GM19468 (cell line): Measurements from ENCODE around the gene MATN1.

Experiments used
- ATAC-seq: cut with Tn5 transposase; IDR thresholded peaks from one replicate; pipeline ENCODE4 v1.9.1; 2021; ENCODE audit warnings: mild to moderate bottlenecking, moderate library complexity, moderate number of reproducible peaks; ENCODE audit not compliant: unreplicated experiment; ENCODE audit errors: extremely low read depth

Gene MATN1

DNA sequence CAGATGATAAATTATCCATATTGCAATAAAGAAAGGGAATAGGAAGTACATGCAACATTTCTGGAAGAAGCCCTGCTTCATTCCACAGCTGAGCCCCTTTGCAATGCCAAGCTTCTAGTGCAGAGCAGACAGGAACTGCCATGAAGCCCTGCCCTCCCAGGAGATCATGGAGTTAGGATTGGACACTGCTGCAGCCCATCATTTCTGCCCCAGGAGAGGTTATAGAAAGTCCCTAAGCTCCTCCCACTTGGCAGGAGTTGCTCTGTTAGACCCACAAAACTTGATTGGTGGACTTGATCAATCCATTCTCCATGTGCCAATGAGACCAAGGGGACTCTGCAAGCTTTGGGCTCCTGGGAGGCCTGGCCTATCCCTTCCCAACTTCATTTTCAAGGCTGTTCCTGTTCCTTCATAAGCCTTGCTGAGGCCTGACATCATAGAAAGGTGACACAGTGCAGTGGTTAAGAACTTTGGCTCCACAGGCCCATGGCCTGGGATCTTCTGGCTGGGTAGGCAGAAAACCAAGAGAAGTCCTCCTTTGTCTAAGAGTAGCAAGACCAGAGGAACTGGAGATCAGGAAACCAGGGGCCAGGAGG, 35.5 kb upstream of the MATN1 start:
- no peak for ATAC-seq

DNA sequence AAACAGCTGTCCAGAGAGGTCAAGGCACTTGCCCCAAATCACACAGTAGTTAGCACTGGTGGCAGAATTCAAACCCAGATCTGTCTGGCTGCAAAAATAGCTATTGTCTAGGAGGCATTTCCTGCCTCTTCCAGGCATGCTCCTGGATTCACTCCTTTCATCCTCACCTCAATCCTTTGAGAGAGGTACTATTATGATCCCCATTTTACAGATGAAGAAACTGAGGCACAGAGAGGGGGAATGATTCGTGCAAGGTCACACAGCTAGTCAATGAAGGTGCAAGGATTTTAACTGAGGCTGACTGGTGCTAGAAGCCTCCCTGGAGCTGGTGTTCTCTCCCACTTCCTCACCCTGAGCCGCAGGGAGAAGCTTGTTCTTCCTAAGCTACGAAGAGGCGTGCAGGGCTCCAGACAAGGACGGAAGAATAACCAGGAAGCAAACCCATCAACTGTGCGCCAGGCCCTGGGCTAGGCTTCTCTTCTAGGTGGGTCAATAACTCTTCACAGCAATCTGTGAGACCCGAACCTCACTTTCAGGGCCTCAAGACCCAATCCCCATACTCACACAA, 34.8 kb upstream of the MATN1 start:
- ATAC-seq = no peak

GRCh38 chr1:30757352-30758120, 34.2 kb upstream of the MATN1 start, which contains the start of gene LAPTM5:
LAPTM5 (minus strand) TSS chr1:30757774; CDS start chr1:30757745, 29 bp downstream.
- no peak for ATAC-seq

DNA sequence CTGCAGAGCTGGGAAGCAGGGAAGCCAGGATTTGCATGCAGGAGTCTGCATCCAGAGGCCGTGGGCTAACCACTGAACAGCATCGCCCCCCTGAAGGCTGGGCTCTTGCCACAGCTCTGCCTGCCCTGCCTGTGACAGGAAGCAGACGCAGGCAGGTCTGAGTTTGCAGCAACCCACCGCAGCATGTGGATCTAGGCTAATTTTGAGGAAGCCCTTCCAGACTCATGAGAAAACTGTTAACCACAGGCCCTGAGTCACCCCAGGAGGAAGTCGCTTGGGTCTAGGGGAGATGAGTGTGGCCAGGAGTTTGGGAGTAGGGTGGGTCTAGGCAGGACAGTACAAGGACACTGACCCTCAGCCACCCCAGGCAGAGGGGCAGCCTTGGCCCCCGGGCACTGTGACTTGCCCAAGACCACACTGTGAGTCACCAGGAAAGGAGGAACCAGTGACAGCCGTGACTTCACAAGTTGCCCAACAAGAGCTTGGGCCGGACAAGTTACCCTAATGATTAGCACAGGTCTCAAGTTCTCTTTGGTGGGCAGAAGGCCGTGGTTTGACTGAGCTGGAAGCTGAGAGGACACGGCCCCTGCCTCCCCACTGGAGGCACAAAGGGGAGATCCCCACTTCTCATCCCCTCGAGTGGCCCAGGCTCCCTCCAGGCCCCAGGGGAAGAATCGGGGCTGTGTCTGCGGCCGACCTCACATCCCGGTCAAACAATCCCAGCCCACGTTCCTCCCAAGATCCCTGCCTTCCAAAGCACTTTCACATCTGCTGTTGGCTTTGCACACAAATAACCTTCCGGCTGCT, 33.4 kb upstream of the MATN1 start:
- no peak for ATAC-seq

DNA sequence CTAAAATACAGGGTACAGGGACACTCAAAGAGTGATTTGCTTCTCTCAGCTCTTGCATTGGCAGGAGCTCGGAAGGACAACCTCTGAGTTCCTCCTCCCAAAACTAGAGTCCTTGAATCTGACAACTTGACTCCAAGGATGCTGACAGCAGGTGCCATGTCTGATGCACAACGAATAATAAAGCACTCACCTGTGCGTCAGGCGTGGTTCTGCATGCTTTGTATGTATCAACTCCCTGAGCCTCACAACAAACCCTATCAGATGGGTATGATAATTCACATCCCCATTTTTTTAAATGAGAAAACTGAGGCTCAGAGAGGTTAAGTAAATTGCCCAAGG, 32.8 kb upstream of the MATN1 start:
- no peak for ATAC-seq

GRCh38 chr1:30755746-30756145, 32.4 kb upstream of the MATN1 start:
- ATAC-seq = no peak

DNA sequence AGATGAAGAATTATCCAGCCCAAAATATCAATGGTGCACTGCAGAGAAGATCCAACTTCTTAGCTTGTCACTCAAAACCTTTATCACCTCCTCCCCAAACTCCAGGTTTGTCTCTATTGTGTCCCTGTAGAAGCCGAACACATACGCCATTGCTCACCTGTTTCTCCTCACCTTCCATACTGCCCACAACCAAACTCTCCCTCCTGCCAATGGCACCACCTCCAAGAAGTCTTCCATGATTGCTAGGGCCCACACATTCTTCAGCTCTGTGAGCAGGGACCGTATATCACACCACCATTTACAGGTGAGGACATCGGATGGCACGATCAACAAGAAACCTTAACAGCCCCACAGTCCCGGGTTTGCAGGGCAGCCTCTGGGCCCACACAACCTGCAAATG, 31.9 kb upstream of the MATN1 start:
- ATAC-seq = no peak

DNA sequence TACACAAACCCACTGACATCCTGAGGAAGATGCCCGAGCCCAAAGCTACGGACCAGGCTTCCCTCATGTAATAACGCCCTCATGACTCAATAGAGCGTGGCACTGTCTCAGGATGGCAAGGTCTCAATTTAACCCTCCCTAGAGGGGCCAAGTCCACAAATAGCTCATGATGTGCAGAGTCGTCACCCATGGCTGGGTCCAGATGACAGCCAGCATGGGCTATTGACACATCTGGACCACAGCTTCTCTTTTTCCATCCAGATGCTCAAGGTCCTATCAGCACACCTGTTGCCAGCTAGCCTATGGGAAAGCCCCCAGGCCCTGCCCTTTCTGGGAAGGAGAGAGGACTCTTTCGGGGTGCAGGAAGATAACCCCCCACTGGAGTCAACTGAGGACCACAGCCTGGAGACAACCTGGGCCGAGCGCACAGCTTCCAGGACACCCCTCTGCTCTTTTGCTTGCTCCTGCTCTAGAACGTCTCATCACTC, 31.3 kb upstream of the MATN1 start:
- ATAC-seq = peak; percentile 30

GRCh38 chr1:30753660-30754123, 30.3 kb upstream of the MATN1 start:
- ATAC-seq = no peak

- no peak for ATAC-seq
Observed at GRCh38 chr1:30753118-30753517, 29.7 kb upstream of the MATN1 start.

GRCh38 chr1:30752651-30752908, 29.2 kb upstream of the MATN1 start:
- no peak for ATAC-seq

GRCh38 chr1:30751830-30752650, 28.7 kb upstream of the MATN1 start:
- ATAC-seq = no peak

GRCh38 chr1:30750731-30751291, 27.4 kb upstream of the MATN1 start:
- ATAC-seq = no peak

DNA sequence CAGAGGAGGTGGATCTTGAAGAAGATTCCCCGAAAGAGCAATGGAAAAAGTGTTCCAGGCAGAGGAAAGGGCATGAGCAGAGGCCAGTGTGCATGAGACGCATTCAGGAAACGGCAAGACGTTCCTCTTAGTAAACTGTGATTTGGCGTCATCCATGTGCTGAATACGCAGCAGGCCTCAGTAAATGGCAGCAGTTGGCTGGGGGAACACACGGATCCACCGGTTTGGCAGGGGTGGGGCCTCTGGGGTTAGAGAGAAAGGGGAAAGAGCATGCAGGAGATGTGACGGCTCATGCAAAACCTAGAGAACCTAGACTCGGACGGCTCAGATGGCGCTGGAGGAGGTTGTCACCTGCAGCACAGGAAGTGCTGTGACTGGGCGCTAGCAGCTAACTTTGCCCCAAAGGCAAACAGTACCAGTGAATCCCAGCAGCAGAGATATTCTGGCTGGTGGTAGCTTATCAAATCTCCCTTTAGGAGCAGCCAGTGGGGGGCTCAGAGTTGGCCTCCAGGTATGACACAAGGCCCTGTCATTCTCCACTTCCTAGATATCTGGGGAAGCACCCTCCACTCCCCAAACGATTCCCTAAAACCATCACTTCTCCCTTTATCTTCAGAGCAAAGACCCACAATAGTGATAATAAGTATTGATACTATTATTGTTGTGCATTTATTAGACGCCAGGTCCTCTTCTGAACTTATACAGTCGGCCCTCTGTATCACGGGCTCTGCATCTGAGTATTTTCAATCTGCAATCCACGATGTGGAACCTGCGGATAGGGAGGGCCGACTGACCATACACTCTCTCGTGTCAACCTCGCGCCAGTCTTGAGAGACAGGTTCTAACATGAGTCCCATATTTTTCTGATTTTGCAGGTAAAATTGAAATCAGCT, 26.6 kb upstream of the MATN1 start:
- no peak for ATAC-seq

DNA sequence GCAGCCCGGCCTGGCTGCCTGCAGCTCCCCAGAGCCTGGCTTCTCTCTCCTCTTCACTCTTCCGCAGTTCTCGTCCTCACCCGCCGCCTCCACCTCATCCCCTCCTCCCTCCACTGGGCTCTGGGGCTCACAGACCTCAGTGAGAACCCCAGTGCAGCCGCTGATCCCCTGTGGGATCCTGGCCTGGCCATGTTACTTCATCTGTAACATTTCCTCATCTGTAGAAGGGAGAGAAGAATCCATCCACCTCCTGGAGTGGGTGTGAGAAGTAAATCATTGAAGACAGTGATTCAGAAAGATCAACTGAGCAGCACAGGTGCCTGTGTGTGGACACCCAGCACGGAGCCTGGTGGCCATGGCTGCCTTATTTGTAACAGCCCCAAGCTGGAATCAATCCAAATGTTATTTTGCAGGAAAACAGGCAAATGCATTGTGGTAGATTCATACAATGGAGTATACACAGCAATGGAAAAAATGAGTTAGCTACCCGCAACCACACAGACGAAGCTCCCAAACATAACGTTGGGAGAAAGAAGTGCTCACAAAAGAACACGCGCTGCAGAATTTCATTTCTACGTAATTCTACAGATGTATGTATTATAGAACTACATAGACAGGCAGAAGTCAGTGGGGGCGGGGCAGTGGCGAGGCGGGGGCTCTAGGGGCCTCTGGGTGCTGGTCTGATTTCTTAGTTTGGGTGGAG, 25.5 kb upstream of the MATN1 start:
- no peak for ATAC-seq

DNA sequence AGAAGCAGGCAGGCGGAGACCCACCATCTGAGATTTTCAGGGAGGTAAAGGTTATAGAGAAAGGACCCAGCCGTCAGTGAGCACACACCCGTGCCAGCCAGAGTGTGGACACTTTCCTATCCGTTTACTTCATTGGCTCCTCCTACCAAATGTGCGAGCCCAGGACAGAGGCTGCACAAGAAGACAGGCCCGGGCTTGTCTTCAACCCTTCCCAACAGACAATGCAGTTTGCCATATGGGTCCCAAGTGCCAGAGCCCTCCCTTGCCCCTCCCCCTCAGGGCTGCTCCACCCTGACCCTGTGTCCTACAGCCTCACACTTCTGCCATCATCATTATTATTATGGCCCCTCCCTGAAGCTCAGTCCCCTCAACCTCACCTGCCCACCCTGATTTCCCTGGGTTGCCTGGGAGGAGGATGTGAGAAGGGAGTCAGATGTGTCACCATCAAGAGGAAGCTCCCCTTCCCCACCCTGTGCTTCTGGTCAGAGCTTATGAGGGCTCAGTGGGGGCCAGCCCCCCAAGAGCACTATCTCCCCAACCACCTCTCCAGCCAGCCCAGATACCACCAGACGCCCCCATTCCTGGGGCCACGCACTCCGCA, 24.8 kb upstream of the MATN1 start:
- no peak for ATAC-seq

DNA sequence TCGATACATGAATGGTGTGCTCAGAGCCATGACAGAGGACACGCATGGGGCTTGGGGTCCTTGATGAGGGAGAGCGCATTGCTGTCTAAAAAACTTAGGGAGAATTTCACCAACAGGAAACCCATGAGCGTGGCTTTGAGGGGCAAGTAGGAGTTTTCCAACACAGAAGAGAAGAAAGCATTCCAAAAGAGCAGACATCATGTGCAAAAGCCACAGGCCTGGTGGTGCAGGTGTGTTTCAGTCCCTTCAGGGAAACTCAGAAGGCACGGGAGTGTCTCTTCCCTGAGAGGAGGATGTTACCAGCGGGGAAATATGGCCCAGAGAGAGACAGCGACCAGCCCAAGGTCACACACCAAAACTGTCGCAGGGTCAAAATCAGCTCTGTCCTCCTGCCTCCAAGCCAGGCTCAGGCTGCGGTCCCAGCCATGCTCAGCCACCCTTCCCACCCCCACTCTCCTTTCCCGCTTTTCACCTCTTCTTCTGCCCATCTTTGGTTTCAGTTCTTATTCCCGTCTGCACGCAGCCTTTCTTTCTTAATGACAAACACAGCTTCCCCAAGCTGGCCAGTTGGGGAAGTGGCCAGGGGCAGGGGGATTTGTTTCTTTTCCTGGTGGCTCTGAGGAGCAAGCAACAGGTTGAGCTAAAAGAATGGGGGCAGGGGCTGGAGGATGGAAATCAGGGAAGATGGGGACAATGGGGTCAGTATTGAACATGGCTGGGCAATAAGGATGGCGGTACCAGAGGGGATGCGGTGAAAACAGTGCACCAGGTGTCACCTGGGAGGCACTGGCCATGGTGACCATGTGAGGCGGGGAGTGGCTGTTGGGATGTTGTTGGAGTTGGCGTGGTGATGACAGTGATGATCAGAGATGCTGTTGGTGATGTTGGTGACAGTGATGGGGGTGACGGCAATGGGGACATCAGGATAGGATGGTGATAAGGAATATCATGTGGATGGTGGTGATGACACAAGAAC, 23.9 kb upstream of the MATN1 start:
- no peak for ATAC-seq
